Cortex of kidney (tissue), 1 donor: ENCODE measurements around the gene ATP10A.
"Not testable (repeated sequence)": the region's sequence is repeated elsewhere in the genome, so short reads cannot be mapped to it uniquely, and the experiment has no call there.

Source experiments
- DNase-seq: peaks from one replicate; lab custom pipeline; 2025; lab: John Stamatoyannopoulos, UW

ATP10A gene

GRCh38 chr15:25856059-25856458 is 7.1 kb downstream of the ATP10A start:
- DNase-seq = not testable (repeated sequence)

- DNase-seq = no peak
These were observed 10.2 kb downstream of the ATP10A start for GRCh38 chr15:25852661-25853524.

GRCh38 chr15:25852027-25852426 is 11.1 kb downstream of the ATP10A start:
- DNase-seq = no peak

GRCh38 chr15:25850154-25851111 is 12.7 kb downstream of the ATP10A start:
- DNase-seq = no peak

- no peak for DNase-seq
These were observed 13.8 kb downstream of the ATP10A start for GRCh38 chr15:25849157-25849921.

- DNase-seq = no peak
These were observed 14.4 kb downstream of the ATP10A start for GRCh38 chr15:25848784-25849156.

GRCh38 chr15:25848325-25848724 is 14.8 kb downstream of the ATP10A start:
- no peak for DNase-seq

- DNase-seq = no peak
These were observed 16.1 kb downstream of the ATP10A start for GRCh38 chr15:25847051-25847450.

GRCh38 chr15:25846377-25846776 is 16.8 kb downstream of the ATP10A start:
- no peak for DNase-seq

GRCh38 chr15:25844981-25845680 is 18.0 kb downstream of the ATP10A start:
- no peak for DNase-seq

- no peak for DNase-seq
These were observed 18.6 kb downstream of the ATP10A start for GRCh38 chr15:25844542-25844941.

GRCh38 chr15:25844076-25844475 is 19.1 kb downstream of the ATP10A start:
- DNase-seq = no peak

GRCh38 chr15:25839638-25840156 is 23.4 kb downstream of the ATP10A start:
- no peak for DNase-seq

- no peak for DNase-seq
These were observed 24.3 kb downstream of the ATP10A start for GRCh38 chr15:25838871-25839195.

- no peak for DNase-seq
These were observed 24.8 kb downstream of the ATP10A start for GRCh38 chr15:25838191-25838870.

GRCh38 chr15:25832158-25832557 is 31.0 kb downstream of the ATP10A start:
- DNase-seq = no peak

GRCh38 chr15:25830844-25831451 is 32.2 kb downstream of the ATP10A start:
- no peak for DNase-seq

- no peak for DNase-seq
These were observed 34.1 kb downstream of the ATP10A start for GRCh38 chr15:25829073-25829472.

- DNase-seq = no peak
These were observed 37.9 kb downstream of the ATP10A start for GRCh38 chr15:25825207-25825606.

GRCh38 chr15:25824618-25825017 is 38.5 kb downstream of the ATP10A start:
- DNase-seq = no peak
